ENCODE data around the gene GABRB1. TPM values are rescaled to one million over a fixed set of nuclear protein-coding genes. Genes with fewer than 3 reads are reported as not detected.

The GABRB1 gene
- total RNA-seq, 2 donors from 2014 or later, result 0.82 TPM; not detected in 1

- no peaks in the 10 kb centered on the region for H3K27me3 ChIP-seq
- no peak for DNase-seq
- no peaks in the 10 kb centered on the region for H3K36me3 ChIP-seq
- intact Hi-C loops (cut with DNase I), result no loop called here
- no peak overlapping the region for H3K9ac ChIP-seq (ENCODE audit: low read depth in 2 of 2, low read length in 2 of 2)
- no peaks in the 10 kb centered on the region for H3K9me3 ChIP-seq
- no peaks in the 10 kb centered on the region for H3K4me1 ChIP-seq
- no peak overlapping the region for H3K27ac ChIP-seq
- no peak for TF ChIP-seq CTCF (IDR thresholded peaks at IDR 0.05)
- H3K4me3 ChIP-seq, result no peak overlapping the region
Measured at GRCh38 chr4:47334652-47335051, 303.3 kb downstream of the GABRB1 start.

GRCh38 chr4:47337893-47338292 is 306.5 kb downstream of the GABRB1 start:
- Histone ChIP-seq H3K4me3 (no peak overlapping the region), H3K9ac (ENCODE audit: low read depth in 2 of 2, low read length in 2 of 2) (no peak overlapping the region), H3K9me3 (no peaks in the 10 kb centered on the region), H3K36me3 (no peaks in the 10 kb centered on the region), H3K27ac (no peak overlapping the region), H3K4me1 (no peaks in the 10 kb centered on the region), H3K27me3 (no peaks in the 10 kb centered on the region)
- no peak for DNase-seq
- TF ChIP-seq CTCF (IDR thresholded peaks at IDR 0.05), result no peak
- intact Hi-C loops (cut with DNase I), result no loop called here

GRCh38 chr4:47340914-47341313 is 309.5 kb downstream of the GABRB1 start:
- H3K9me3 ChIP-seq, result no peaks in the 10 kb centered on the region
- intact Hi-C loops (cut with DNase I), result no loop called here
- no peak overlapping the region for H3K4me3 ChIP-seq
- H3K36me3 ChIP-seq, result no peaks in the 10 kb centered on the region
- no peaks in the 10 kb centered on the region for H3K27me3 ChIP-seq
- no peaks in the 10 kb centered on the region for H3K4me1 ChIP-seq
- no peak for DNase-seq
- TF ChIP-seq CTCF (IDR thresholded peaks at IDR 0.05), result no peak
- H3K27ac ChIP-seq, result no peak overlapping the region
- H3K9ac ChIP-seq (ENCODE audit: low read depth in 2 of 2, low read length in 2 of 2), result no peak overlapping the region

GRCh38 chr4:47342796-47343195 is 311.4 kb downstream of the GABRB1 start:
- DNase-seq, result no peak
- no peaks in the 10 kb centered on the region for H3K4me1 ChIP-seq
- H3K9ac ChIP-seq (ENCODE audit: low read depth in 2 of 2, low read length in 2 of 2), result no peak overlapping the region
- no peaks in the 10 kb centered on the region for H3K36me3 ChIP-seq
- intact Hi-C loops (cut with DNase I), result no loop called here
- no peaks in the 10 kb centered on the region for H3K9me3 ChIP-seq
- no peak for TF ChIP-seq CTCF (IDR thresholded peaks at IDR 0.05)
- no peaks in the 10 kb centered on the region for H3K27me3 ChIP-seq
- no peak overlapping the region for H3K4me3 ChIP-seq
- H3K27ac ChIP-seq, result no peak overlapping the region

- no peak overlapping the region for H3K9ac ChIP-seq (ENCODE audit: low read depth in 2 of 2, low read length in 2 of 2)
- DNase-seq, result no peak
- H3K27ac ChIP-seq, result no peak overlapping the region
- no peaks in the 10 kb centered on the region for H3K36me3 ChIP-seq
- no peaks in the 10 kb centered on the region for H3K9me3 ChIP-seq
- intact Hi-C loops (cut with DNase I), result no loop called here
- no peaks in the 10 kb centered on the region for H3K27me3 ChIP-seq
- no peaks in the 10 kb centered on the region for H3K4me1 ChIP-seq
- no peak overlapping the region for H3K4me3 ChIP-seq
- TF ChIP-seq CTCF (IDR thresholded peaks at IDR 0.05), result no peak
Measured at GRCh38 chr4:47349326-47349725, 318.0 kb downstream of the GABRB1 start.

- H3K9me3 ChIP-seq, result no peaks in the 10 kb centered on the region
- no peak overlapping the region for H3K9ac ChIP-seq (ENCODE audit: low read depth in 2 of 2, low read length in 2 of 2)
- no peaks in the 10 kb centered on the region for H3K36me3 ChIP-seq
- intact Hi-C loops (cut with DNase I), result no loop called here
- no peak for DNase-seq
- H3K27me3 ChIP-seq, result no peaks in the 10 kb centered on the region
- H3K4me1 ChIP-seq, result no peaks in the 10 kb centered on the region
- no peak for TF ChIP-seq CTCF (IDR thresholded peaks at IDR 0.05)
- no peak overlapping the region for H3K27ac ChIP-seq
- H3K4me3 ChIP-seq, result no peak overlapping the region
Measured at GRCh38 chr4:47355568-47355967, 324.2 kb downstream of the GABRB1 start.

Measured in colonic mucosa (tissue), 4 donors.